Measurements from ENCODE around the gene KIAA0319L. TPM values are rescaled to one million over a fixed set of nuclear protein-coding genes. Genes with fewer than 3 reads are reported as not detected.

The KIAA0319L gene
- total RNA-seq, 1 donor = 63.0 TPM

- TF ChIP-seq CTCF (IDR thresholded peaks at IDR 0.05; ENCODE audit: insufficient read depth, low read depth, low read length) = no peak
- DNase-seq (ENCODE audit: low read depth) = no peak
- no peak overlapping the region for H3K4me3 ChIP-seq (ENCODE audit: low read depth, low read length)
Measured at GRCh38 chr1:35530946-35531345, 26.3 kb downstream of the KIAA0319L start.

- no peak for DNase-seq (ENCODE audit: low read depth)
- TF ChIP-seq CTCF (IDR thresholded peaks at IDR 0.05; ENCODE audit: insufficient read depth, low read depth, low read length) = no peak
- H3K4me3 ChIP-seq (ENCODE audit: low read depth, low read length) = no peak overlapping the region
Measured at GRCh38 chr1:35530168-35530567, 27.0 kb downstream of the KIAA0319L start.

GRCh38 chr1:35524106-35524505 is 33.1 kb downstream of the KIAA0319L start:
- H3K4me3 ChIP-seq (ENCODE audit: low read depth, low read length) = no peak overlapping the region
- DNase-seq (ENCODE audit: low read depth) = no peak
- no peak for TF ChIP-seq CTCF (IDR thresholded peaks at IDR 0.05; ENCODE audit: insufficient read depth, low read depth, low read length)

- TF ChIP-seq CTCF (IDR thresholded peaks at IDR 0.05; ENCODE audit: insufficient read depth, low read depth, low read length) = no peak
- no peak overlapping the region for H3K4me3 ChIP-seq (ENCODE audit: low read depth, low read length)
- no peak for DNase-seq (ENCODE audit: low read depth)
Measured at GRCh38 chr1:35519432-35519831, 37.8 kb downstream of the KIAA0319L start.

- no peak for TF ChIP-seq CTCF (IDR thresholded peaks at IDR 0.05; ENCODE audit: insufficient read depth, low read depth, low read length)
- DNase-seq (ENCODE audit: low read depth) = no peak
- H3K4me3 ChIP-seq (ENCODE audit: low read depth, low read length) = no peak overlapping the region
Measured at GRCh38 chr1:35518183-35518582, 39.0 kb downstream of the KIAA0319L start.

GRCh38 chr1:35511305-35511704 is 45.9 kb downstream of the KIAA0319L start:
- TF ChIP-seq CTCF (IDR thresholded peaks at IDR 0.05; ENCODE audit: insufficient read depth, low read depth, low read length) = no peak
- DNase-seq (ENCODE audit: low read depth) = no peak
- no peak overlapping the region for H3K4me3 ChIP-seq (ENCODE audit: low read depth, low read length)

GRCh38 chr1:35509558-35509957 is 47.6 kb downstream of the KIAA0319L start:
- DNase-seq (ENCODE audit: low read depth) = no peak
- no peak for TF ChIP-seq CTCF (IDR thresholded peaks at IDR 0.05; ENCODE audit: insufficient read depth, low read depth, low read length)

More at GRCh38 chr1:35509558-35509957, 47.6 kb downstream of the KIAA0319L start:
- H3K4me3 ChIP-seq (ENCODE audit: low read depth, low read length) = no peak overlapping the region

Measured in fibroblast of villous mesenchyme (primary cell).